Measurements from ENCODE around the gene H3-3A. TPM values are rescaled to one million over a fixed set of nuclear protein-coding genes. Genes with fewer than 3 reads are reported as not detected.

Gene H3-3A
- total and polyA plus RNA-seq, 10 of the 15 experiments (the other 5 are each of a cell fraction or from before 2014, with no cell fraction given): 215 to 486 (median 393) TPM

DNA sequence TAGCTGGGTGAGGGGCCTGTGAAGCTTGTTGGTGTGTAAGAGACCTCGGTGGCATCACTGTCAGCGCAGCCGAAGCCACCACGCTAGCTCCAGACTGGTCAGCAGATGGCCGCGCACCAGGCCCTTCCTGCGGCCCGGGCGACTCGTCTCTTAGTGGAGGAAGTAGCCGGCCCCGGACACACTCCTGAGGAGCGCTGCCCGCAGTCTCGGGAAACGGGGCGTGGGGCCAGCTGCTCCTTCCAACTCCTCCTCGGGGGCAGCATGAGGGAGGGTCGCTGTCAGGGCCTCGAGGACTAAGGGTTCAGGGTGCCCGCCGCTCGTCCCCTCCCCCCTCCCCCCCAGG is 20.4 kb downstream of the H3-3A start:
- ChIA-PET POLR2A (interaction anchor here (0.6 to 1.7 kb wide), 10 partner anchors 9 to 83 kb away, joined by 3 to 8 read pairs (median 4); partner anchors contain the start of gene SDE2), RAD21 (ENCODE audit: unreplicated experiment) (interaction anchor here (0.7 to 1.8 kb wide), 7 partner anchors 16 to 309 kb away, joined by 3 to 16 read pairs (median 6); partner anchors contain the start of gene H3-3A), SMC1A (ENCODE audit: uncharacterized antibody, unreplicated experiment) (interaction anchor here (0.7 to 3.4 kb wide), 7 partner anchors 11 to 84 kb away, joined by 3 to 17 read pairs (median 4); partner anchors contain the start of genes H3-3A and SDE2), CTCF (interaction anchor here (0.6 to 4.4 kb wide), 11 partner anchors 11 to 120 kb away, joined by 3 to 26 read pairs (median 5); no protein-coding TSS in a partner anchor)
- FAIRE-seq (no peak), ATAC-seq (peak; percentile 64), DNase-seq (ENCODE audit: low read depth, low spot score) (no peak)
- in situ Hi-C loops (cut with MboI) (no loop called here), intact Hi-C loops (cut with micrococcal nuclease; ENCODE audit: unreplicated experiment) (no loop called here)
- Histone ChIP-seq H3K4me1 (ENCODE audit: control insufficient read depth, insufficient read depth, low read length) (peaks cover 6% of the 10 kb centered on the region; the same call in 1 of the 2 replicates), H2AFZ (ENCODE audit: control insufficient read depth, low read depth, low read length) (peak overlapping the region; percentile 90), H3K27me3 (replicated peaks in 1 of 2; ENCODE audit: control insufficient read depth in 2 of 2, insufficient read depth in 2 of 2, low read length in 1 of 2) (no peaks in the 10 kb centered on the region), H3K27ac (ENCODE audit: control insufficient read depth, insufficient read depth) (no peak overlapping the region), H4K20me1 (ENCODE audit: control insufficient read depth, insufficient read depth) (no peaks in the 10 kb centered on the region), H3K36me3 (ENCODE audit: control insufficient read depth in 2 of 2, insufficient read depth in 2 of 2, low read length in 1 of 2) (no peaks in the 10 kb centered on the region), H3K9me3 (replicated peaks; ENCODE audit: control insufficient read depth, insufficient read depth, low read length) (no peaks in the 10 kb centered on the region), H3K4me3 (peak overlapping the region; percentile 68), H3K79me2 (ENCODE audit: control insufficient read depth, insufficient read depth, low read length) (no peaks in the 10 kb centered on the region), H3K9ac (ENCODE audit: control insufficient read depth, insufficient read depth, low read length) (peak overlapping the region; percentile 51; the same call in 1 of the 2 replicates), H3K4me2 (ENCODE audit: control insufficient read depth, insufficient read depth) (peak overlapping the region; percentile 95)
- TF ChIP-seq SREBF2 (IDR thresholded peaks at IDR 0.05; ENCODE audit: low read length) (no peak), RCOR1 (conservative IDR thresholded peaks at IDR 0.05; ENCODE audit: low read depth, low read length) (no peak), ZZZ3 (IDR thresholded peaks at IDR 0.05; ENCODE audit: control insufficient read depth, insufficient read length, low read depth) (no peak), CBX5 (IDR thresholded peaks at IDR 0.05; ENCODE audit: low read depth) (no peak), EED (IDR thresholded peaks at IDR 0.05; ENCODE audit: low read depth) (no peak), BCL11A (IDR thresholded peaks at IDR 0.05; ENCODE audit: low read depth, low read length) (no peak), CHD2 (IDR thresholded peaks at IDR 0.05; ENCODE audit: borderline replicate concordance, low read depth, low read length) (0 out of 2 replicates have a peak, but pooled peaks have one; percentile 8)
- TF ChIP-seq, protein P1, sequence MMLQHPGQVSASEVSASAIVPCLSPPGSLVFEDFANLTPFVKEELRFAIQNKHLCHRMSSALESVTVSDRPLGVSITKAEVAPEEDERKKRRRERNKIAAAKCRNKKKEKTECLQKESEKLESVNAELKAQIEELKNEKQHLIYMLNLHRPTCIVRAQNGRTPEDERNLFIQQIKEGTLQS (IDR thresholded peaks at IDR 0.05; ENCODE audit: borderline replicate concordance, extremely low read depth, low read depth, low read length): no peak
- TF ChIP-seq, protein P2, sequence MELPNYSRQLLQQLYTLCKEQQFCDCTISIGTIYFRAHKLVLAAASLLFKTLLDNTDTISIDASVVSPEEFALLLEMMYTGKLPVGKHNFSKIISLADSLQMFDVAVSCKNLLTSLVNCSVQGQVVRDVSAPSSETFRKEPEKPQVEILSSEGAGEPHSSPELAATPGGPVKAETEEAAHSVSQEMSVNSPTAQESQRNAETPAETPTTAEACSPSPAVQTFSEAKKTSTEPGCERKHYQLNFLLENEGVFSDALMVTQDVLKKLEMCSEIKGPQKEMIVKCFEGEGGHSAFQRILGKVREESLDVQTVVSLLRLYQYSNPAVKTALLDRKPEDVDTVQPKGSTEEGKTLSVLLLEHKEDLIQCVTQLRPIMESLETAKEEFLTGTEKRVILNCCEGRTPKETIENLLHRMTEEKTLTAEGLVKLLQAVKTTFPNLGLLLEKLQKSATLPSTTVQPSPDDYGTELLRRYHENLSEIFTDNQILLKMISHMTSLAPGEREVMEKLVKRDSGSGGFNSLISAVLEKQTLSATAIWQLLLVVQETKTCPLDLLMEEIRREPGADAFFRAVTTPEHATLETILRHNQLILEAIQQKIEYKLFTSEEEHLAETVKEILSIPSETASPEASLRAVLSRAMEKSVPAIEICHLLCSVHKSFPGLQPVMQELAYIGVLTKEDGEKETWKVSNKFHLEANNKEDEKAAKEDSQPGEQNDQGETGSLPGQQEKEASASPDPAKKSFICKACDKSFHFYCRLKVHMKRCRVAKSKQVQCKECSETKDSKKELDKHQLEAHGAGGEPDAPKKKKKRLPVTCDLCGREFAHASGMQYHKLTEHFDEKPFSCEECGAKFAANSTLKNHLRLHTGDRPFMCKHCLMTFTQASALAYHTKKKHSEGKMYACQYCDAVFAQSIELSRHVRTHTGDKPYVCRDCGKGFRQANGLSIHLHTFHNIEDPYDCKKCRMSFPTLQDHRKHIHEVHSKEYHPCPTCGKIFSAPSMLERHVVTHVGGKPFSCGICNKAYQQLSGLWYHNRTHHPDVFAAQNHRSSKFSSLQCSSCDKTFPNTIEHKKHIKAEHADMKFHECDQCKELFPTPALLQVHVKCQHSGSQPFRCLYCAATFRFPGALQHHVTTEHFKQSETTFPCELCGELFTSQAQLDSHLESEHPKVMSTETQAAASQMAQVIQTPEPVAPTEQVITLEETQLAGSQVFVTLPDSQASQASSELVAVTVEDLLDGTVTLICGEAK (IDR thresholded peaks at IDR 0.05; ENCODE audit: borderline replicate concordance): 0 out of 2 replicates have a peak, but pooled peaks have one; percentile 27
- TF ChIP-seq, protein P3, sequence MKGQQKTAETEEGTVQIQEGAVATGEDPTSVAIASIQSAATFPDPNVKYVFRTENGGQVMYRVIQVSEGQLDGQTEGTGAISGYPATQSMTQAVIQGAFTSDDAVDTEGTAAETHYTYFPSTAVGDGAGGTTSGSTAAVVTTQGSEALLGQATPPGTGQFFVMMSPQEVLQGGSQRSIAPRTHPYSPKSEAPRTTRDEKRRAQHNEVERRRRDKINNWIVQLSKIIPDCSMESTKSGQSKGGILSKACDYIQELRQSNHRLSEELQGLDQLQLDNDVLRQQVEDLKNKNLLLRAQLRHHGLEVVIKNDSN (IDR thresholded peaks at IDR 0.05; ENCODE audit: borderline replicate concordance, extremely low read length, insufficient read depth, low read depth, low read length): no peak
- 6% methylated on average over 18 of the region's 23 CpGs for WGBS (ENCODE audit: insufficient coverage, insufficient replicate concordance, low lambda C conversion rate, missing lambda C conversion rate)
- BruUV-seq (replicated peaks): no TSS peak

All from GM12878 (cell line).